GM18907 (cell line): ENCODE measurements around the gene TGFBR3.
A peak's percentile ranks its signal among the peaks of the same experiment; 100 is the strongest.

Experiments used
- ATAC-seq: cut with Tn5 transposase; IDR thresholded peaks from one replicate; pipeline ENCODE4 v1.9.1; 2021; ENCODE audit warnings: mild to moderate bottlenecking, moderate library complexity; ENCODE audit not compliant: unreplicated experiment

Gene TGFBR3

GRCh38 chr1:91741906-91742305, 144.0 kb downstream of the TGFBR3 start:
- no peak for ATAC-seq

GRCh38 chr1:91741301-91741700, 144.7 kb downstream of the TGFBR3 start:
- ATAC-seq: no peak

- no peak for ATAC-seq
Measured at GRCh38 chr1:91737650-91738049, 148.3 kb downstream of the TGFBR3 start.

- ATAC-seq: no peak
Measured at GRCh38 chr1:91736715-91737615, 149.0 kb downstream of the TGFBR3 start.

GRCh38 chr1:91736146-91736714, 149.7 kb downstream of the TGFBR3 start:
- ATAC-seq: no peak

GRCh38 chr1:91735266-91735845, 150.6 kb downstream of the TGFBR3 start:
- no peak for ATAC-seq

- no peak for ATAC-seq
Measured at GRCh38 chr1:91734761-91735160, 151.2 kb downstream of the TGFBR3 start.

- no peak for ATAC-seq
Measured at GRCh38 chr1:91733108-91733710, 152.7 kb downstream of the TGFBR3 start.

- ATAC-seq: no peak
Measured at GRCh38 chr1:91732291-91733107, 153.5 kb downstream of the TGFBR3 start.

- ATAC-seq: peak; percentile 39
Measured at GRCh38 chr1:91731815-91732214, 154.1 kb downstream of the TGFBR3 start.

- ATAC-seq: peak; percentile 19
Measured at GRCh38 chr1:91730801-91731732, 154.9 kb downstream of the TGFBR3 start.

GRCh38 chr1:91729621-91730358, 156.2 kb downstream of the TGFBR3 start:
- ATAC-seq: no peak

GRCh38 chr1:91727763-91728162, 158.2 kb downstream of the TGFBR3 start:
- no peak for ATAC-seq

GRCh38 chr1:91725989-91726721, 159.8 kb downstream of the TGFBR3 start:
- no peak for ATAC-seq

GRCh38 chr1:91725618-91725988, 160.3 kb downstream of the TGFBR3 start:
- no peak for ATAC-seq

GRCh38 chr1:91724644-91725043, 161.3 kb downstream of the TGFBR3 start:
- no peak for ATAC-seq

GRCh38 chr1:91724231-91724630, 161.7 kb downstream of the TGFBR3 start:
- ATAC-seq: no peak

GRCh38 chr1:91720044-91720443, 165.9 kb downstream of the TGFBR3 start:
- no peak for ATAC-seq
